SK-MEL-5 (cell line): ENCODE results near the gene PLA2R1. TPM values are rescaled to one million over a fixed set of nuclear protein-coding genes. Genes with fewer than 3 reads are reported as not detected.
A peak's percentile ranks its signal among the peaks of the same experiment; 100 is the strongest.
"Not testable (repeated sequence)": the region's sequence is repeated elsewhere in the genome, so short reads cannot be mapped to it uniquely, and the experiment has no call there.

Experiments used
- DNase-seq: peaks from one replicate; pipeline ENCODE4 v3.0.0-alpha.2; 2016; ENCODE audit warnings: low read depth, low spot score
- in situ Hi-C: cut with HindIII; loops from 2 replicates; pipeline ENCODE4 v1.10.0; 2016; ENCODE audit warnings: low sequenced_read_pairs, high pct_unique_total_duplicates, low pct_unique_long_range_greater_than_20kb
- total RNA-seq: library from RNA; depleted of rRNA; stranded (reverse); fragments of >200 nt; shearing (Covaris generic); gene quantifications from 2 replicates; pipeline ENCODE4 v1.2.3, GENCODE V29; 2014

PLA2R1 gene
- total RNA-seq, 1 experiment from 2014 or later, result not detected

GRCh38 chr2:160005908-160006307 is 56.5 kb downstream of the PLA2R1 start:
- no peak for DNase-seq
- in situ Hi-C loops, result no loop called here

GRCh38 chr2:160005476-160005875 is 56.9 kb downstream of the PLA2R1 start:
- no peak for DNase-seq
- in situ Hi-C loops, result no loop called here

GRCh38 chr2:159998961-159999360 is 63.5 kb downstream of the PLA2R1 start:
- DNase-seq, result peak; percentile 33
- in situ Hi-C loops, result no loop called here

GRCh38 chr2:159998243-159998642 is 64.2 kb downstream of the PLA2R1 start:
- in situ Hi-C loops, result no loop called here
- no peak for DNase-seq

- in situ Hi-C loops, result no loop called here
Measured at GRCh38 chr2:159996792-159997546, 65.4 kb downstream of the PLA2R1 start.

GRCh38 chr2:159995038-159995437 is 67.4 kb downstream of the PLA2R1 start:
- no peak for DNase-seq
- in situ Hi-C loops, result no loop called here

More at GRCh38 chr2:159996792-159997546, 65.4 kb downstream of the PLA2R1 start:
- no peak for DNase-seq

GRCh38 chr2:159989249-159989648 is 73.2 kb downstream of the PLA2R1 start:
- peak; percentile 10 for DNase-seq
- in situ Hi-C loops, result no loop called here

GRCh38 chr2:159988412-159988970 is 73.9 kb downstream of the PLA2R1 start:
- in situ Hi-C loops, result no loop called here
- DNase-seq, result no peak

- no peak for DNase-seq
- in situ Hi-C loops, result no loop called here
Measured at GRCh38 chr2:159987181-159987580, 75.2 kb downstream of the PLA2R1 start.

- DNase-seq, result no peak
- in situ Hi-C loops, result no loop called here
Measured at GRCh38 chr2:159985656-159986055, 76.8 kb downstream of the PLA2R1 start.

- DNase-seq, result no peak
- in situ Hi-C loops, result no loop called here
Measured at GRCh38 chr2:159984034-159984433, 78.4 kb downstream of the PLA2R1 start.

GRCh38 chr2:159982842-159983785 is 79.3 kb downstream of the PLA2R1 start:
- DNase-seq, result no peak
- in situ Hi-C loops, result no loop called here

GRCh38 chr2:159982270-159982669 is 80.1 kb downstream of the PLA2R1 start:
- no peak for DNase-seq
- in situ Hi-C loops, result no loop called here

GRCh38 chr2:159976527-159977160 is 85.8 kb downstream of the PLA2R1 start:
- in situ Hi-C loops, result no loop called here

GRCh38 chr2:159973325-159973724 is 89.1 kb downstream of the PLA2R1 start:
- in situ Hi-C loops, result no loop called here

More at GRCh38 chr2:159976527-159977160, 85.8 kb downstream of the PLA2R1 start:
- no peak for DNase-seq

GRCh38 chr2:159971365-159972152 is 90.9 kb downstream of the PLA2R1 start:
- in situ Hi-C loops, result no loop called here
- DNase-seq, result no peak

More at GRCh38 chr2:159973325-159973724, 89.1 kb downstream of the PLA2R1 start:
- no peak for DNase-seq

- in situ Hi-C loops, DNase-seq: not testable (repeated sequence)
Measured at GRCh38 chr2:159970548-159970947, 91.9 kb downstream of the PLA2R1 start.
